ENCODE measurements around the gene HIC2. TPM values are rescaled to one million over a fixed set of nuclear protein-coding genes. Genes with fewer than 3 reads are reported as not detected.
"Not testable (repeated sequence)": the region's sequence is repeated elsewhere in the genome, so short reads cannot be mapped to it uniquely, and the experiment has no call there.

HIC2 gene
- total RNA-seq, 1 experiment from 2014 or later, result 5.6 TPM

- not testable (repeated sequence) for DNase-seq (ENCODE audit: low spot score)
Measured at GRCh38 chr22:21493789-21494782, 76.9 kb downstream of the HIC2 start.

GRCh38 chr22:21497984-21498383, 80.8 kb downstream of the HIC2 start:
- not testable (repeated sequence) for DNase-seq (ENCODE audit: low spot score)

GRCh38 chr22:21498489-21498888, 81.3 kb downstream of the HIC2 start:
- DNase-seq (ENCODE audit: low spot score), result not testable (repeated sequence)

GRCh38 chr22:21499623-21500506, 82.7 kb downstream of the HIC2 start:
- DNase-seq (ENCODE audit: low spot score), result not testable (repeated sequence)

Small RNAs within 50 kb of the gene (small RNA-seq; reads per million reads assigned to genes)
- gene RF00492, result not detected
- gene RN7SKP63, result not detected

Other genes with a start within 250 kb of the HIC2 start
- gene RIMBP3B, start 33.6 kb upstream of the HIC2 start, total RNA-seq (2014; rRNA removed; shearing (Covaris generic)), result not detected in 2 replicates
- 2.4 and 4.5 TPM in 2 replicates for gene TMEM191C, start 50.0 kb downstream of the HIC2 start, total RNA-seq (2014; rRNA removed; shearing (Covaris generic))
- 0.03 TPM in 1 of 2 replicates, not detected in the other for gene RIMBP3C, start 134.1 kb downstream of the HIC2 start, total RNA-seq (2014; rRNA removed; shearing (Covaris generic))
- 41.0 and 43.1 TPM in 2 replicates for gene UBE2L3, start 150.3 kb downstream of the HIC2 start, total RNA-seq (2014; rRNA removed; shearing (Covaris generic))
- 160 and 195 TPM in 2 replicates for gene YDJC, start 212.7 kb downstream of the HIC2 start, total RNA-seq (2014; rRNA removed; shearing (Covaris generic))
- 0.33 TPM in 1 of 2 replicates, not detected in the other for gene CCDC116, start 215.4 kb downstream of the HIC2 start, total RNA-seq (2014; rRNA removed; shearing (Covaris generic))
- gene SDF2L1, start 224.9 kb downstream of the HIC2 start, total RNA-seq (2014; rRNA removed; shearing (Covaris generic)), result 134 and 139 TPM in 2 replicates
- gene PPIL2, start 248.6 kb downstream of the HIC2 start, total RNA-seq (2014; rRNA removed; shearing (Covaris generic)), result 35.5 and 42.6 TPM in 2 replicates

Measured in HT-29 (cell line).